ENCODE data around the gene MAGI1.

- no peak for TF ChIP-seq SPI1 (IDR thresholded peaks at IDR 0.05; ENCODE audit: borderline replicate concordance, low read depth)
- no peak for TF ChIP-seq CTCF (IDR thresholded peaks at IDR 0.05; ENCODE audit: insufficient read depth, low read length)
- no peak for TF ChIP-seq GABPA (IDR thresholded peaks at IDR 0.05; ENCODE audit: low read depth)
Measured at GRCh38 chr3:65361448-65361847, 677.3 kb downstream of the MAGI1 start.

Data from HL-60 (cell line).